Stimulated activated naive B cell treated with anti-CD40 and anti-IgM and Interleukin-4, amounts not matched to agents 10 μg/mL and 1 μg/mL and 100 μg/mL, for 72 hours (primary cell): ENCODE measurements around the gene DPH2.

ENCODE experiments used
- ATAC-seq, 2 donors: fragments of 150-1000 bp; cut with Tn5 transposase; replicated peaks; 2 replicates each; pipeline ENCODE4 v1.10.0; 2021; ENCODE audit warnings: moderate library complexity in 1 of 2
- DNase-seq: peaks from one replicate; pipeline ENCODE4 v3.0.0; 2021
- H3K27ac Mint-ChIP-seq: one replicate; pipeline ENCODE4 v1.8.0; 2022; ENCODE audit warnings: mild to moderate bottlenecking, mixed read lengths
- H3K27me3 Mint-ChIP-seq, 2 donors: one replicate each; pipeline ENCODE4 v1.8.0; 2022; ENCODE audit warnings: mixed read lengths in 2 of 2
- H3K36me3 Mint-ChIP-seq, 2 donors: one replicate each; pipeline ENCODE4 v1.8.0; 2022; ENCODE audit warnings: mixed read lengths in 2 of 2, mild to moderate bottlenecking in 1 of 2
- H3K4me1 Mint-ChIP-seq, 2 donors: one replicate each; pipeline ENCODE4 v1.8.0; 2022; ENCODE audit warnings: mixed read lengths in 2 of 2, mild to moderate bottlenecking in 1 of 2
- H3K4me3 Mint-ChIP-seq, 2 donors: one replicate each; pipeline ENCODE4 v1.8.0; 2022; ENCODE audit warnings: mild to moderate bottlenecking in 2 of 2, mixed read lengths in 2 of 2, moderate library complexity in 1 of 2
- H3K9me3 Mint-ChIP-seq, 2 donors: one replicate each; pipeline ENCODE4 v1.8.0; 2022; ENCODE audit warnings: mixed read lengths in 2 of 2, mild to moderate bottlenecking in 1 of 2

DPH2 gene

GRCh38 chr1:44021156-44021555 lies 51.3 kb downstream of the DPH2 start:
- no peak overlapping the region for H3K4me3 Mint-ChIP-seq

GRCh38 chr1:44021581-44022321 lies 51.9 kb downstream of the DPH2 start:
- peaks cover 5 to 7% of the 10 kb centered on the region in 2 donors for H3K4me1 Mint-ChIP-seq
- no peak overlapping the region for H3K4me3 Mint-ChIP-seq
- H3K36me3 Mint-ChIP-seq, result no peaks in the 10 kb centered on the region
- H3K9me3 Mint-ChIP-seq, result no peaks in the 10 kb centered on the region
- H3K27me3 Mint-ChIP-seq, result peaks cover 0 to under 1% of the 10 kb centered on the region in 2 donors
- DNase-seq (no peak), ATAC-seq (no peak)
- no peak overlapping the region for H3K27ac Mint-ChIP-seq

More at GRCh38 chr1:44021156-44021555, 51.3 kb downstream of the DPH2 start:
- no peak for ATAC-seq
- Mint-ChIP-seq H3K36me3 (no peaks in the 10 kb centered on the region), H3K27me3 (peaks cover 0 to 7% of the 10 kb centered on the region in 2 donors), H3K27ac (no peak overlapping the region), H3K4me1 (peaks cover 5 to 7% of the 10 kb centered on the region in 2 donors), H3K9me3 (no peaks in the 10 kb centered on the region)
- no peak for DNase-seq
